ENCODE results near the gene GAA.

The GAA gene

DNA sequence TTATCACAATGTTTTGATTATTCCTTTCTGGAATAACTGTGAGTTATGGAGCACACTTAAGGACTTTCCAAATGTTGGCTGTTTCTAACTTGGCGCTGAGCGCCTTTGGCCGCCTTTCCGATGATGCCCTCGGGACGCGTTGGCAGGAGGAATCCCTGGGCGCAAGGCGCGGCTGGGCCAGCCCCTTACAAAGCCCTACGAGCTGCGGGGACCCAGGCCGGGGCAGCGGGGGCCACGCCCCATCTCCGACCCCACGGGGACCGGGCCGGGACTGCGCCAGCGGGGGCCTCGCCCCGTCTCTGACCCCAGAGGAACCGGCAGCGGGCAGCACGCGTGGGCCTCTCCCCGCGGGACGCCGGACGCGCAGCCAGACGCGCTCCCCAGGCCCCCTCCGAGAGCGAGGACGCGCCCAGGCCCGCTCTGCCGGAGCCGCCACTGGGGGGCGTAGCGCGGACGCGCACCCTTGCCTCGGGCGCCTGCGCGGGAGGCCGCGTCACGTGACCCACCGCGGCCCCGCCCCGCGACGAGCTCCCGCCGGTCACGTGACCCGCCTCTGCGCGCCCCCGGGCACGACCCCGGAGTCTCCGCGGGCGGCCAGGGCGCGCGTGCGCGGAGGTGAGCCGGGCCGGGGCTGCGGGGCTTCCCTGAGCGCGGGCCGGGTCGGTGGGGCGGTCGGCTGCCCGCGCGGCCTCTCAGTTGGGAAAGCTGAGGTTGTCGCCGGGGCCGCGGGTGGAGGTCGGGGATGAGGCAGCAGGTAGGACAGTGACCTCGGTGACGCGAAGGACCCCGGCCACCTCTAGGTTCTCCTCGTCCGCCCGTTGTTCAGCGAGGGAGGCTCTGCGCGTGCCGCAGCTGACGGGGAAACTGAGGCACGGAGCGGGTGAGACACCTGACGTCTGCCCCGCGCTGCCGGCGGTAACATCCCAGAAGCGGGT, at the start of gene GAA:
TSS of gene GAA (plus strand) at position 571 of the 935 bp plus-strand sequence. CDS start 3,006 bp downstream, outside the sequence.
- peak; percentile 77 for DNase-seq

DNA sequence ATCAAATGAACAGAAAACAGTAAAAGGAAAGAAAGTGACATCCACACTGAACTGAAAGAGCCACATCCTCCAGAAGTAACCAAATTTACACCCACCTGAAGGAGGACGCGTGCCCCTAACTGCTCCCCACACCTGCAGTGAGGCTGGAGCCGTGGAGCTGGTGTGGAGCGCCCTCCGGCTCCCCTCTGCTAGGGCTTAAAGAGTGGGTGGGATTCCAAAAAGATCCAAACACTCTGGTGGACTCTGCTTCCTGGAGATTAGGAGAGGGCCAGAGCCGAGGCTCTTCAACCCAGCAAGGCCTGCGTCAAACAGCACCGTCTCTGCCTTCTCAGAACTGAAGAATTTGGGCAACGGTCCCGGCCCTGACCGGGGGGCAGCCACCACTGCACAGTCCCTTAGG, 49.7 kb upstream of the GAA start:
- DNase-seq, result no peak

DNA sequence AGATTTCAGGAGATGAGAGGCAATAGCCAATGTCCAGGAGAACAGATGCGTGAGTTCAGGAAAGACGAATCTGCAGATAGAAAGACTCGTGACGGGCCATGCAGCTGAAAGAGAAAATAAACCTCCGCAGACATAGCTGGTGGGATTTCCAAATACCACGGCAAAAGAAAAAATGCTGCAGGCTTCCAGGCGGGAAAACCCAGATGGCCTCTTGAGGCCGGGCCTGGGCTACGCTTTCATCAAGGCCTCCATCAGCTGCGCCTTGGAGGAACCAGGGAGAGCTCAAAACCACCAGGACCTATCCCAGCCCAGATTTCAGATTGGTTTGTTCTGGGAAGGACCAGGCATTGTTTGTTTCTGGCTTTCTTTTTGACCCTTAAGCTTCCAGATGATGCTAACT, 48.3 kb upstream of the GAA start:
- no peak for DNase-seq

DNA sequence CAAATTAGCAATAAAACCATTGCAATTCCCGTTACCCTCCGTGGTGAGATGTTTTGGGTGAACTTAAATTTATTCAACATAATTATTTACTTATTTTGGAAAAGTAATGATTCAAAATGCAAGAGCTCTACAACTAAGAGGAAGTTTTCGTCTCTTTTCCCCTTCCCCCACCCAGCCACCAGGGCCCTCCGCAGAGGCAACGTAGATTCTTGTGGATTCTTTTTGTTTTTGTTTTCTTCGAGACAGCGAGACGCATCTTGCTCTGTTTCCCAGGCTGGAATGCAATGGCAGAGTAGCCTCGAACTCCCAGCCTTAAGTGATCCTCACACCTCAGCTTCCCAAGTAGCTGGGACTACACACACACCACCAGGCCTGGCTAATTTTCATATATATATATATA, 45.8 kb upstream of the GAA start:
- no peak for DNase-seq

DNA sequence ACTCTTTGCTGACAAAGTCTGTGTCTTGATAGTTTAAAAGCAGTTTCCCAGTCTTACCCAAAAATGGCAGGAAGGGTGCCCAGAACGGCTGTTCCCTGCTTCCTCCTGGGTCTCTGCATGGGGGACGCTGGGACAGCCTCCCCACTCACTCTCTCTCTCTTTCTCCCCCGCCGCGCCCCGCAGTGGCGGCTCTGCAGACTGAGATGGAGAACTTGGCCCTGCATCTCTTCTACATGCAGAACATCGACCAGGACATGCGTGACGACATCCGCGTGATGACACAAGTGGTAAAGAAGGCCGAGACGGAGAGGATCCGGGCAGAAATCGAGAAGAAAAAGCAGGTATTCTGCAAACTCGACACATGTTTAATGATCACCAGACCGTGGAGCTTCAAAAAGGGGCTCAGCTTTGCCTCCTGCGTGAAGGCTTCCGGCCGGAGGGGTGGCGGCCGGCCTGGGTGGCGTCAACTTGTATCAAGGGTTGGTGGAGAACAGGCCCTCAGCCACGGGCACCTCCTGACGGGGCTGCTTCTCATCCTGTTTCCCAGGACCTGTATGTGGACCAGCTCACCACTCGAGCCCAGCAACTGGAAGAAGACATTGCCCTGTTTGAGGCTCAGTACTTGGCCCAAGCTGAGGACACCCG, 42.9 kb upstream of the GAA start:
- no peak for DNase-seq

DNA sequence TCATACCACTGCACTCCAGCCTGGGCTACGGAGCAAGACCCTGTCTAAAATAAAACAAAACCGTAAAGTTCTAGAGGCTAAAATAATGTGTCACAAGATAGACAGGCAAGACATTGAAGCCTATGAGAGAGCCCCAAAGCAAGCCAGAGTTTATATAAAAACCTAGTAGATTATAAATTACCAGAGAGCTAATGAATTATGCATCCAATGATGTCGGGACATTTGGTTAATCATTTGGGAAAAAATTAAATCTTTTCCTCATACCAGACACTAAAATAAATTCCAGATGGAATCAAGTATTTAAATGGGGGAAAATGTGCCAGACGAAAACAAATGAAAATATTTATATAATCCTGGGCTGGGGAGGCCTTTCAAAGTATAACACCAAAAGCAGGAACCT, 40.7 kb upstream of the GAA start:
- DNase-seq, result no peak

DNA sequence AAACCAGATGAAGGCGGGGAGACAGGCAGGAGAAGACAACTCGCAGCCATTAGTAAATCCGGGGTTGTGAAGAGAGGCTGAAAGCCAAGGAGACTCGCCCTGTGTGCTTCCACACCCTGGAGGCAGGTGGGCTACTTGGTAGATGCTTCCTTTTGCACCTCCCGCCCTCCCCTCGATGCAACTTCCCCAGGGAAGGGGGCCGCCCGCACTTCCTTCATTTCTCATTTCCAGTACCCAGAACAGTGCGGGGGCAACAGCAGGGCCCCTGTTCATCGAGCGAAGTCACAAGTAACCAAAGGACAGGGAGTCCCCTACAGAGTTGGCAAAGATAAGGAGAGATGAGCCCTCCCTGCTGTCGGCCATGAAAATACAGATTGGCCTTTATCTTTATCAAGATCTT, 40.0 kb upstream of the GAA start:
- DNase-seq, result no peak

DNA sequence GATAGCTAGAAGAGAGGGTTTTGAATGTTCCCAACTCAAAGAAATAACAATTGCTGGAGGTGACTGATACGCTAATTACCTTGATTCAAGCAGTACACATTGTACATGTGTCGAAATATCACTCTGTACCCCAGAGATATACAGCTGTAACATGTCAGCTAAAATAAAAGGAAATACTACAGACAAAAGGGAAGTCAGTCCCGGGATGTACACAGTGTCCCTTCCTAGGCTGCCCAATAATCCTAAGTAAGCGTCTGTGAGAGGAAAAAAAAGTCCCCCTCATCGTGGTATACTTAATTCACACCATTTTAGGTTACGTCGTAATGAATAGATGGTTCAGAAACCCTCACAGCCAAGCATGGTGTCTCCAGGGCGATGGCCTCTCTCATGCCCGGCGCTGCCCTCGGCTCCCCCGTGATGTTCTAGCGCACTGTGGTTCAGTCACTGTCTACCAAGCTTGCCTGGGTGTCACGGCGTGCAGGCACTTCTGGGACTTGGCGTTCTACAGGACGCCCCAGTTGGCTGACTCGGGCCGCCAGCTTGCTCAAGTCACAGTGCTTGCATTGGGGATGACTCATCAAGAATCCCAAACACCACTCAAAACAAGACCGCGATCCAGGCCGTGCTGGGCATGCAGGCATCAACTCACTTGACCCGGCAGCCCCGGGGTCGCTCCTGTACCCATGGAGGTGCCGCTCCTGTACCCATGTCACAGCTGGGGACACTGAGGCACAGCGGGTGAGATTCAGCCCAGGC, 37.4 kb upstream of the GAA start:
- no peak for DNase-seq

- DNase-seq, result no peak
Measured at GRCh38 chr17:80064696-80065095, 36.7 kb upstream of the GAA start.

GRCh38 chr17:80065478-80066170, 35.8 kb upstream of the GAA start:
- DNase-seq, result no peak

GRCh38 chr17:80067393-80067986, 33.9 kb upstream of the GAA start:
- no peak for DNase-seq

DNA sequence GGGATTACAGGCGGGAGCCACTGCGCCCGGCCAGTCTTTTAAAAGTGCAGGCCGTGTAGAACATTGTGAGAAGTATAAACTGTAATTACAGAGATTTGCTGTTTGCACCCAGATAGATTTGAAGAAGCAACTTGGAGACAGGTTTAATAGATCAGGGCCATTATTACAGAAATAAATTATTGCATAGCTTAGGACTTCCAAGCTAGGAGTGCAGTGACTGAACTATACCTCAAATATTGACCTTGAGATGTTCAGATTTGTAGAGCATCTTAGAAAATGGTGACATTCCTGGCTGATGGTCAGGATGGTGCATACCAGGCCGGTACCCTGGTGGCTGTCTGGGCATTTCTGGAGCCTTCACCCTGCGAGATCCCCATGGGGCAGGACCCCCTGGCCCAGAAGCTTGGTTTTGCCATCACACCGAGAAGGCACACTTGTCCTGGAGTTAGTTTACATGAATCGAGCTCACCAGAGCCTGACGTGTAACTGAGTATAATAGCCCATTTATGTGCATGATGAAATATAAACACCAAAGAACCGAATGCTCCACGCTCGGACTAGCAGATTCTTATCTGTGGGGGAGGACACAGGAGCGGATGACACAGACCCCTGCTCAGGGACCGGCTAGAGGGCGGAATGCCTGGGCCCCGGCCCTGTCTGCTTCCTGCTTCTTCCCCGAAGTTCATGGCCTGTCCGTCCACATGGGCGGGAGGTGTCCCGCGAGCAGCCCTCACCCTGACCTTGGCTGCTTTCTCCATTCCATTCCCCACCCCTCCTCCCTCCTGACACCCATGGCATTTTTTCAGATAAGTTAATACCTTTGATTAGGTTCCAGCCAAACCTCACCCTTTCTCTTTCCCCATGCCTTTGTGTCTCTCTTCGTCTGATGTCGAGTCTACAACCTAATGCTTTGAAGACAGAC, 32.8 kb upstream of the GAA start:
- no peak for DNase-seq

- DNase-seq, result no peak
Measured at GRCh38 chr17:80070375-80071115, 30.8 kb upstream of the GAA start.

GRCh38 chr17:80071116-80071841, 30.1 kb upstream of the GAA start:
- no peak for DNase-seq

DNA sequence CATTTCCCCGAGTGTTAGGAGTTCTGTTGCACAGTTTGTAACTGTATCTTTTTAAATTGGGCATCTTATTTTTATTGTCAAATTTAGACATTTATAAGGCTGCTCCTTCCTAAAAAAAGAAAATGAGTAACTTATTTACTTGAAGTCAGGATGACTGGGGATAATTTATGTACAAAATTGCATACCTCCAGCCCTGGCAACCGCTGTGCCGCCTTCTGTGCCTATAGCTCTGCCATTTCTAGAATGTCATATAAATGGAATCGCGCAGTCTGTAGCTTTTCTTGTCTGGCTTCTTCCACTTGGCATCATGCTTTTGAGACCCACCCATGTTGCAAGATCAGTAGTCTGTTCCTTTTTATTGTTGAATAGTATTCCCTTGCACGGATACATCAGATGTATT, 29.0 kb upstream of the GAA start:
- DNase-seq, result no peak

GRCh38 chr17:80080081-80080480, 21.3 kb upstream of the GAA start:
- no peak for DNase-seq

DNA sequence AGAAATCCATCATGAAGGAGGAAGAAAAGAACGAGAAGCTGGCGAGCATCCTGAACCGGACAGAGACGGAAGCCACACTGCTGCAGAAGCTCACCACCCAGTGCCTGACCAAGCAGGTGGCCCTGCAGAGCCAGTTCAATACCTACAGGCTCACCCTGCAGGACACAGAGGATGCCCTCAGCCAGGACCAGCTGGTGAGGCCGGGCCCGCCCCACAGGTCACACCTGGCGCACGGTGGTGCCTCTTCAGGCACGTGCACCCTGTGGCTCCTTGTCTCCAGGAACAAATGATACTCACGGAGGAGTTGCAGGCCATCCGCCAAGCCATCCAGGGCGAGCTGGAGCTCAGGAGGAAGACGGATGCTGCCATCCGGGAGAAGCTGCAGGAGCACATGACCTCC, 19.8 kb upstream of the GAA start:
- DNase-seq, result no peak

DNA sequence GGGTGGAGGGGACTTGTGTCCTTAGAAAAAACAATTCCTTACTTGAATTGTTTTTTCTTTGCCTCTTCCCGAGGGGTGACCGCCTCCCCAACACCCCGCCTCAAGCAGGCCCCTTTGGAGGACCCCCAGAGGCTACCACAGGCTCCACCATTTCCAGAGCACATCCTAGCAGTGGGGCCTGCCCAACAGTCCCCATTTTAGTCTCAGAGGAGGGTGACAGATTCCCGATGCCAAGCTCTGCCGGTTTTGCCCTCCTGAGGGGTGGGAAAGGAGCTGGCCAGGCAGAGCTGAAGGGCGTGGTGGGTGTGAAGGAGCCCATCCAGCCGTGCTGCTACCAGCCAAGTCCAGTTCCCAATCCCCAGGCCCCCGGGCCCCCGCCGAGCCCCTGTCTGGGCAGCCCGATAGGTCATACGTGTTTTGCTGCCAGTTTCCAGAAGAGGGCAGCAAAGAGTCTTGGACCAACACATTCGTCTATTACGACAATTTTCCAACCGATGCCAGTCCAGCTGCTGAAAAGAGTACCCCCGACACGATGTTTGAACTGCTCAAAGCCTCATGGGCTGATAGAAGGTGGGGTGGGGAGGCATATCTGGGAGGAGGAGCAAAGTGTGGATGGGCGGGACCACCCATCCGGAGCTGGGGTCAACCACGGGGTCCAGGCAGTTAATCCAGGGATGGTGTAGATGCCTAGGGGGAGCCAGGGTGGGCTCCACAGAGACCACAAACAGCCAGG, 18.8 kb upstream of the GAA start:
- peak; percentile 53 for DNase-seq

- DNase-seq, result no peak
Measured at GRCh38 chr17:80083136-80083661, 18.2 kb upstream of the GAA start.
